Astrocyte of the spinal cord (primary cell): ENCODE measurements around the gene HMGB2.
A peak's percentile ranks its signal among the peaks of the same experiment; 100 is the strongest.

ENCODE experiments used
- DNase-seq: peaks from one replicate; pipeline ENCODE4 v3.0.0; 2011; ENCODE audit warnings: low read depth, low spot score
- H3K4me3 ChIP-seq: 2 replicates; pipeline ENCODE4 v1.5.1; 2011; ENCODE audit warnings: low read depth, mild to moderate bottlenecking, low read length, moderate library complexity
- in situ Hi-C: cut with HindIII; loops from 2 replicates; pipeline ENCODE4 v1.10.0; 2017; ENCODE audit warnings: low sequenced_read_pairs
- TF ChIP-seq, protein P1 (sequence below): IDR thresholded peaks from 2 replicates; pipeline ENCODE4 v1.5.1; 2012; ENCODE audit warnings: low read depth, mild to moderate bottlenecking, low read length, inconsistent platforms

Gene HMGB2

DNA sequence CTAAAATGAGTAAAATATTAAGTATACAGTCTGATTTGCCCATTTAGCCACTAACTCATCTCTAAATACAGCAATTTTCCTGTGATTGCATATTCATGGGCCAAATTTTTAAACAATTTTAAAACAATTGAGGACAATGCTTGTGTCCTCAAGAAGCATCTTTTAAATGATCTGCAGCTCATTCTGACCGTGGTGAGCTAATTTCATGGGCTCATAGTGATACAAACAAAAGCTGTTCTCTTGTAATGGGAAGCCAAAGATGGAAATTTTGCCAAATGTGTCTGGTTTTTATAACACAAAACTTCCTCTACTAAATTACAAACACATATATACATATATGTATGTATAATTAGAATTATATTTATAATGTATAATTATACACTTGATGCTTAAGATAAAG, 39.7 kb downstream of the HMGB2 start:
- in situ Hi-C loops, result no loop called here
- TF ChIP-seq, protein P1, sequence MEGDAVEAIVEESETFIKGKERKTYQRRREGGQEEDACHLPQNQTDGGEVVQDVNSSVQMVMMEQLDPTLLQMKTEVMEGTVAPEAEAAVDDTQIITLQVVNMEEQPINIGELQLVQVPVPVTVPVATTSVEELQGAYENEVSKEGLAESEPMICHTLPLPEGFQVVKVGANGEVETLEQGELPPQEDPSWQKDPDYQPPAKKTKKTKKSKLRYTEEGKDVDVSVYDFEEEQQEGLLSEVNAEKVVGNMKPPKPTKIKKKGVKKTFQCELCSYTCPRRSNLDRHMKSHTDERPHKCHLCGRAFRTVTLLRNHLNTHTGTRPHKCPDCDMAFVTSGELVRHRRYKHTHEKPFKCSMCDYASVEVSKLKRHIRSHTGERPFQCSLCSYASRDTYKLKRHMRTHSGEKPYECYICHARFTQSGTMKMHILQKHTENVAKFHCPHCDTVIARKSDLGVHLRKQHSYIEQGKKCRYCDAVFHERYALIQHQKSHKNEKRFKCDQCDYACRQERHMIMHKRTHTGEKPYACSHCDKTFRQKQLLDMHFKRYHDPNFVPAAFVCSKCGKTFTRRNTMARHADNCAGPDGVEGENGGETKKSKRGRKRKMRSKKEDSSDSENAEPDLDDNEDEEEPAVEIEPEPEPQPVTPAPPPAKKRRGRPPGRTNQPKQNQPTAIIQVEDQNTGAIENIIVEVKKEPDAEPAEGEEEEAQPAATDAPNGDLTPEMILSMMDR, result no peak
- no peak for DNase-seq
- H3K4me3 ChIP-seq, result no peak overlapping the region

DNA sequence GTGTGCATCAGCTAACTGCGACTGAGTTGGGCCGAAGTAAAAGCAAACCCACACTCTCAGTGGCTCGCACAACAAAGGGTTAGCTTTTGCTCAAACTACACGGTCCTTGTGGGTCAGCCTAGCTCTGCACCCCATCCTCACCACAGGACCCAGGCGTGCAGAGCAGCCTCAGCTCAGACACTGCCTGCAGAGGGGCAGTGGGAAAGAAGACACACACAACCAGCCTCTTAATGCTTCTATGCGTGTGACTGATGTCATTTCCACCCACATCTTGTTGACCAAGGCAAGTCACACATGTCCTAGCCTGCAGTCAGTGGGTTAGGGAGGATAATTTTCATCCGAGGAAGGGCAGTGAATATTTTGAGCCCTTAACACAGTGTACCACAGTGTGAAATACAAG, 40.5 kb downstream of the HMGB2 start:
- no peak for DNase-seq
- in situ Hi-C loops, result no loop called here
- TF ChIP-seq, protein P1, result no peak
- no peak overlapping the region for H3K4me3 ChIP-seq

DNA sequence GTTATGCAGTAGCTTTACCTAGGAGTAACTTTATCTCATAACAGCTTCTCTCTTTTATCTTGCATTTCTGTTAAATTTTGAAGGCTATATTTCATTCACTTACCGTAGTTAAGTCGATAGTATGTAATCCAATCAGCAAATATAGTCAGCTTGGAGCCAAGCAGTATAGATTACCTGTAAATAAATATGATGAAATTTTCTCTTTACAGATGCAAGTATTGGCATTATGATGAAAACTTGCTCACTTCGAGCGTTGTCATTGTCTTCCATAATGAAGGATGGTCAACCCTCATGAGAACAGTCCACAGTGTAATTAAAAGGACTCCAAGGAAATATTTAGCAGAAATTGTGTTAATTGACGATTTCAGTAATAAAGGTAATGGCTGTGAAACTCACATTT, 42.3 kb downstream of the HMGB2 start:
- DNase-seq, result no peak
- no peak overlapping the region for H3K4me3 ChIP-seq
- TF ChIP-seq, protein P1, result no peak
- in situ Hi-C loops, result no loop called here

DNA sequence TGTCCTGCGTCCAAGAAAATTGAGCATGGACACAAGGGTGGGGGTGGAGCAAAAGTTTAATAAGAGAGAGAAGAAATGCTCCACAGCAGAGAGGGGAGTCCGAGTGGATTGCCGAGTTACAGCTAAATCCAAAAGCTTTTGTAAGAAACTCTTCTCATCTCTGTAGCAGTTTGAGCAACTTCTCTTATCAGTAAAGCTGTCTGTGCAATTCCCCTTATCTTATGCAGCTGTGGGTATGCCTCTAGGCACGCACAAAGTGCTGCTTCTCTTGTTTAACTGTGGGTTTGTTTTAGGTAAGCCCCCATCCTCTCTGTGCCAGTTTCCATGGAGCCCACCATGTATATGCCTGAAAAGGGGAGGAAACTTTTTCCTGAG, 44.8 kb downstream of the HMGB2 start:
- no peak for DNase-seq
- in situ Hi-C loops, result no loop called here
- H3K4me3 ChIP-seq, result no peak overlapping the region
- TF ChIP-seq, protein P1, result no peak

DNA sequence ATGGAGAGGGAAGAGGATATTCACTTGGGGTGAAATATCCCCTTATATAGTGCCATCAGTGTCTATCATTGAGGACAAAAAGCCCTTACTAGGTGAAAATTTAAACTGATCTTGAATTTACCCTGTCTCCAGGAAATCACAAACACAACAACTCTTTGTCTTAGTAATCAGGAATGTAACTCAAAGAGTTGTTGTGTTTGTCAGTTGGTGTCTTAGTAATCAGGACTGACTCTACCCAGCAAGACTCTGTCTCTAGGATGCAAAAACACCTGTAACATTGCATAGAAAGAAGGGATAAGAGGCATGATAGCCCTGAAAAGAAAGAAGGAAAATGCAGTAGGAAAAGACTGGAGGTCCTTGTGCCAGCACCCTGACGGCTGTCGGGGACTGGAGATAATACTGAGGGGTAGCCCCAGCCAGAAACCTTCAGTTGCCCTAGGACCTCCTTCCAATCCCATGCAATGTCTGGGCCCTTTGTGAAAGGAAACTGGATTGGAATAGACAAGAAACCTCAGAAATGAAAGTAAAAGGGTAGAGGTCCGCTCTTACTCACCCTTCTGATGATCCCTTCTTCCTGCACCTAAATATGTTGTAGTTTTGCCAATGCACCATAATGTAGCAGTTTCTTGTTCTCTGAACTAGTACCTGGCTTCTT, 45.3 kb downstream of the HMGB2 start:
- no peak for DNase-seq
- in situ Hi-C loops, result no loop called here
- H3K4me3 ChIP-seq, result no peak overlapping the region
- TF ChIP-seq, protein P1, result no peak

DNA sequence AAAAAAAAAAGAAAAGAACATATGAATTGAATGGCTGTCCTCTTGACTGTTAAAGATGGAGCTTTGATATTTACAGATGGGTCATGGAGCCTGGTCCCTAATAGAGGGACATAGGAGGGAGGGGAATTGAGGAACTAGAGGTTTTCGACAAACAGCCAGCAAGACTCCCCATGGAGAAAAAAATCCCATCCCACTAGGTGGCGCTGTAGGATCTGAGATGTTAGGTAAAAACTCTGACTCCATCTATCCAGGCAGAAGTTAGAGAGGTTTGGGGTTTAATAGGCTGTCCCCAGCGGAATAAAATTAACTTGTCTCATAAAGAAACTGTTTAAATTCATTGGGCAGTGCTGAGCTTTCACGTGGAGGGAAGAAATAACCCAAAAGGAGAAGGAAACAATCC, 45.9 kb downstream of the HMGB2 start:
- TF ChIP-seq, protein P1, result peak; percentile 54
- peak; percentile 50 for DNase-seq
- in situ Hi-C loops, result no loop called here
- H3K4me3 ChIP-seq, result no peak overlapping the region

DNA sequence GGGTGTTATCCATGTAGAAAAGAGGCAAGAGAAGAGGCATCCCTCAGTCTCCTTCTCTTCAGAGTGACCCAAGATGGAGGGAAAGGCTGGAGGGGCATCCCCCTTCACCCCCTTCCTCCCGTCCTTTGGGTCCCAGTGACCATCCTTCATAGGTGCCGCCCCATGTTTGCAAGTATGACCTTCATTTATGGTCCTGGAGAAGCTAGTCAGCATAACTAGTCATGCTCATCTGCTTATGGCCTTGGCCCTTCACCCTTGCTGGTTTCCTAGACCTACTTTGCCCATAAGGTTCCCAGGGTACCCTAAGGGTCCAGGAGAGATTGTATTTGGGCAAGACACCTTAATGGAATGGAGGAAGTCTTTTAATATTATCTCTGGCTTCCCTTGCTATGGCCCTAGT, 46.7 kb downstream of the HMGB2 start:
- in situ Hi-C loops, result no loop called here
- TF ChIP-seq, protein P1, result no peak
- DNase-seq, result no peak

More for the DNA sequence above, 46.7 kb downstream of the HMGB2 start:
- H3K4me3 ChIP-seq, result no peak overlapping the region
